Tibial nerve (tissue), 4 donors: ENCODE data around the gene ASCL2.

Experiments used
- CTCF ChIP-seq, 5 experiments: fragments of 200-600 bp in 3 of 5; fragments of 450-650 bp in 2 of 5; sonication (generic) in 3 of 5; IDR thresholded peaks; one replicate each; pipeline ENCODE4 v1.5.1; 2016 to 2019; ENCODE audit warnings: antibody characterized with exemption in 5 of 5, mild to moderate bottlenecking in 3 of 5, moderate library complexity in 2 of 5
- EP300 ChIP-seq, 2 donors: sonication (generic); formaldehyde crosslinking; IDR thresholded peaks; one replicate each; pipeline ENCODE4 v1.6.1; 2017; ENCODE audit warnings: antibody characterized with exemption in 2 of 2, mild to moderate bottlenecking in 1 of 2

GRCh38 chr11:2237457-2238238 lies 32.7 kb downstream of the ASCL2 start:
- TF ChIP-seq CTCF (IDR thresholded peaks at IDR 0.05) (no peak), EP300 (IDR thresholded peaks at IDR 0.05) (no peak)
